Measurements from ENCODE around the gene AK5.

The AK5 gene

GRCh38 chr1:77350012-77350770, 68.4 kb downstream of the AK5 start:
- 88 to 94% methylated on average over 2 to 4 of the region's 6 CpGs for WGBS, 2 experiments (ENCODE audit: insufficient coverage in 2 of 2)
- H3K4me3 ChIP-seq (ENCODE audit: extremely low read depth, insufficient read depth, low read length, poor library complexity, severe bottlenecking), result no peak overlapping the region
- no peaks in the 10 kb centered on the region for H3K9me3 ChIP-seq (ENCODE audit: control insufficient read depth, low read length)

GRCh38 chr1:77354536-77354935, 72.7 kb downstream of the AK5 start:
- WGBS, 2 experiments (ENCODE audit: insufficient coverage in 2 of 2), result no CpG with 5 or more reads among the region's 1 CpG
- H3K27ac ChIP-seq (ENCODE audit: low read depth, low read length, severe bottlenecking), result no peak overlapping the region
- no peaks in the 10 kb centered on the region for H3K4me1 ChIP-seq (ENCODE audit: control insufficient read depth, insufficient read depth, low read length, poor library complexity, severe bottlenecking)
- H3K36me3 ChIP-seq (ENCODE audit: control insufficient read depth, insufficient read depth, low read length), result no peaks in the 10 kb centered on the region
- H3K4me3 ChIP-seq (ENCODE audit: extremely low read depth, insufficient read depth, low read length, poor library complexity, severe bottlenecking), result no peak overlapping the region
- no peaks in the 10 kb centered on the region for H3K9me3 ChIP-seq (ENCODE audit: control insufficient read depth, low read length)

More at GRCh38 chr1:77350012-77350770, 68.4 kb downstream of the AK5 start:
- H3K27ac ChIP-seq (ENCODE audit: low read depth, low read length, severe bottlenecking), result no peak overlapping the region
- H3K4me1 ChIP-seq (ENCODE audit: control insufficient read depth, insufficient read depth, low read length, poor library complexity, severe bottlenecking), result peaks cover 4% of the 10 kb centered on the region
- H3K36me3 ChIP-seq (ENCODE audit: control insufficient read depth, insufficient read depth, low read length), result no peaks in the 10 kb centered on the region

- H3K27ac ChIP-seq (ENCODE audit: low read depth, low read length, severe bottlenecking), result no peak overlapping the region
- H3K9me3 ChIP-seq (ENCODE audit: control insufficient read depth, low read length), result no peaks in the 10 kb centered on the region
- no peaks in the 10 kb centered on the region for H3K36me3 ChIP-seq (ENCODE audit: control insufficient read depth, insufficient read depth, low read length)
- no peaks in the 10 kb centered on the region for H3K4me1 ChIP-seq (ENCODE audit: control insufficient read depth, insufficient read depth, low read length, poor library complexity, severe bottlenecking)
- WGBS, 2 experiments (ENCODE audit: insufficient coverage in 2 of 2), result no CpG with 5 or more reads among the region's 3 CpGs
- H3K4me3 ChIP-seq (ENCODE audit: extremely low read depth, insufficient read depth, low read length, poor library complexity, severe bottlenecking), result no peak overlapping the region
These were observed 73.2 kb downstream of the AK5 start for GRCh38 chr1:77355010-77355409.

- no peak overlapping the region for H3K4me3 ChIP-seq (ENCODE audit: extremely low read depth, insufficient read depth, low read length, poor library complexity, severe bottlenecking)
- H3K9me3 ChIP-seq (ENCODE audit: control insufficient read depth, low read length), result no peaks in the 10 kb centered on the region
- H3K4me1 ChIP-seq (ENCODE audit: control insufficient read depth, insufficient read depth, low read length, poor library complexity, severe bottlenecking), result no peaks in the 10 kb centered on the region
- H3K27ac ChIP-seq (ENCODE audit: low read depth, low read length, severe bottlenecking), result no peak overlapping the region
- no peaks in the 10 kb centered on the region for H3K36me3 ChIP-seq (ENCODE audit: control insufficient read depth, insufficient read depth, low read length)
- WGBS, 2 experiments (ENCODE audit: insufficient coverage in 2 of 2), result 86 to 100% methylated on average over 1 of the region's 3 CpGs
These were observed 74.3 kb downstream of the AK5 start for GRCh38 chr1:77356136-77356535.

- H3K4me3 ChIP-seq (ENCODE audit: extremely low read depth, insufficient read depth, low read length, poor library complexity, severe bottlenecking), result no peak overlapping the region
- no peaks in the 10 kb centered on the region for H3K4me1 ChIP-seq (ENCODE audit: control insufficient read depth, insufficient read depth, low read length, poor library complexity, severe bottlenecking)
These were observed 78.4 kb downstream of the AK5 start for GRCh38 chr1:77360256-77360655.

GRCh38 chr1:77361621-77362020, 79.8 kb downstream of the AK5 start:
- Histone ChIP-seq H3K9me3 (ENCODE audit: control insufficient read depth, low read length) (no peaks in the 10 kb centered on the region), H3K27ac (ENCODE audit: low read depth, low read length, severe bottlenecking) (no peak overlapping the region), H3K4me3 (ENCODE audit: extremely low read depth, insufficient read depth, low read length, poor library complexity, severe bottlenecking) (no peak overlapping the region), H3K4me1 (ENCODE audit: control insufficient read depth, insufficient read depth, low read length, poor library complexity, severe bottlenecking) (no peaks in the 10 kb centered on the region), H3K36me3 (ENCODE audit: control insufficient read depth, insufficient read depth, low read length) (no peaks in the 10 kb centered on the region)
- WGBS, 2 experiments (ENCODE audit: insufficient coverage in 2 of 2), result 96 to 100% methylated on average over 1 to 4 of the region's 7 CpGs

More at GRCh38 chr1:77360256-77360655, 78.4 kb downstream of the AK5 start:
- no peaks in the 10 kb centered on the region for H3K9me3 ChIP-seq (ENCODE audit: control insufficient read depth, low read length)
- H3K36me3 ChIP-seq (ENCODE audit: control insufficient read depth, insufficient read depth, low read length), result no peaks in the 10 kb centered on the region
- H3K27ac ChIP-seq (ENCODE audit: low read depth, low read length, severe bottlenecking), result no peak overlapping the region

- no peak overlapping the region for H3K4me3 ChIP-seq (ENCODE audit: extremely low read depth, insufficient read depth, low read length, poor library complexity, severe bottlenecking)
- no peaks in the 10 kb centered on the region for H3K36me3 ChIP-seq (ENCODE audit: control insufficient read depth, insufficient read depth, low read length)
- 65 to 75% methylated on average over 4 of the region's 4 CpGs for WGBS, 2 experiments (ENCODE audit: insufficient coverage in 2 of 2)
- H3K4me1 ChIP-seq (ENCODE audit: control insufficient read depth, insufficient read depth, low read length, poor library complexity, severe bottlenecking), result no peaks in the 10 kb centered on the region
- H3K27ac ChIP-seq (ENCODE audit: low read depth, low read length, severe bottlenecking), result no peak overlapping the region
- H3K9me3 ChIP-seq (ENCODE audit: control insufficient read depth, low read length), result no peaks in the 10 kb centered on the region
These were observed 88.3 kb downstream of the AK5 start for GRCh38 chr1:77370161-77370560.

- H3K36me3 ChIP-seq (ENCODE audit: control insufficient read depth, insufficient read depth, low read length), result no peaks in the 10 kb centered on the region
- WGBS, 2 experiments (ENCODE audit: insufficient coverage in 2 of 2), result 100% methylated on average over 1 to 2 of the region's 2 CpGs
- no peaks in the 10 kb centered on the region for H3K9me3 ChIP-seq (ENCODE audit: control insufficient read depth, low read length)
- no peak overlapping the region for H3K27ac ChIP-seq (ENCODE audit: low read depth, low read length, severe bottlenecking)
- H3K4me3 ChIP-seq (ENCODE audit: extremely low read depth, insufficient read depth, low read length, poor library complexity, severe bottlenecking), result no peak overlapping the region
- H3K4me1 ChIP-seq (ENCODE audit: control insufficient read depth, insufficient read depth, low read length, poor library complexity, severe bottlenecking), result no peaks in the 10 kb centered on the region
These were observed 88.9 kb downstream of the AK5 start for GRCh38 chr1:77370583-77371306.

GRCh38 chr1:77371396-77371795, 89.6 kb downstream of the AK5 start:
- Histone ChIP-seq H3K27ac (ENCODE audit: low read depth, low read length, severe bottlenecking) (no peak overlapping the region), H3K36me3 (ENCODE audit: control insufficient read depth, insufficient read depth, low read length) (no peaks in the 10 kb centered on the region), H3K4me1 (ENCODE audit: control insufficient read depth, insufficient read depth, low read length, poor library complexity, severe bottlenecking) (no peaks in the 10 kb centered on the region), H3K4me3 (ENCODE audit: extremely low read depth, insufficient read depth, low read length, poor library complexity, severe bottlenecking) (no peak overlapping the region), H3K9me3 (ENCODE audit: control insufficient read depth, low read length) (no peaks in the 10 kb centered on the region)
- no CpG with 5 or more reads among the region's 1 CpG for WGBS, 2 experiments (ENCODE audit: insufficient coverage in 2 of 2)

- Histone ChIP-seq H3K27ac (ENCODE audit: low read depth, low read length, severe bottlenecking) (no peak overlapping the region), H3K4me1 (ENCODE audit: control insufficient read depth, insufficient read depth, low read length, poor library complexity, severe bottlenecking) (no peaks in the 10 kb centered on the region), H3K36me3 (ENCODE audit: control insufficient read depth, insufficient read depth, low read length) (no peaks in the 10 kb centered on the region), H3K9me3 (ENCODE audit: control insufficient read depth, low read length) (no peaks in the 10 kb centered on the region), H3K4me3 (ENCODE audit: extremely low read depth, insufficient read depth, low read length, poor library complexity, severe bottlenecking) (no peak overlapping the region)
- WGBS, 2 experiments (ENCODE audit: insufficient coverage in 2 of 2), result 100% methylated on average over 1 of the region's 3 CpGs; no CpG with 5 or more reads in 1 of the 2 experiments
These were observed 91.9 kb downstream of the AK5 start for GRCh38 chr1:77373702-77374101.

GRCh38 chr1:77375541-77375940, 93.7 kb downstream of the AK5 start:
- no peaks in the 10 kb centered on the region for H3K4me1 ChIP-seq (ENCODE audit: control insufficient read depth, insufficient read depth, low read length, poor library complexity, severe bottlenecking)
- H3K36me3 ChIP-seq (ENCODE audit: control insufficient read depth, insufficient read depth, low read length), result no peaks in the 10 kb centered on the region
- no CpG with 5 or more reads among the region's 2 CpGs for WGBS, 2 experiments (ENCODE audit: insufficient coverage in 2 of 2)
- H3K27ac ChIP-seq (ENCODE audit: low read depth, low read length, severe bottlenecking), result no peak overlapping the region
- H3K9me3 ChIP-seq (ENCODE audit: control insufficient read depth, low read length), result no peaks in the 10 kb centered on the region
- H3K4me3 ChIP-seq (ENCODE audit: extremely low read depth, insufficient read depth, low read length, poor library complexity, severe bottlenecking), result no peak overlapping the region

Data from mesodermal cell (in vitro differentiated cells).